Adrenal gland (tissue), 5 donors: Measurements from ENCODE around the gene PPM1E.

Experiments
- CTCF ChIP-seq, 6 experiments: fragments of 450-650 bp in 4 of 6; fragments of 200-600 bp in 2 of 6; sonication (generic) in 1 of 6; IDR thresholded peaks; 1 replicate in 5 of 6; 2 replicates in 1 of 6; pipeline versions ENCODE4 v1.5.1 to v1.8.0; 2016 to 2021; ENCODE audit warnings: antibody characterized with exemption in 6 of 6, mild to moderate bottlenecking in 2 of 6, moderate library complexity in 1 of 6
- POLR2A ChIP-seq, 2 donors: fragments of 450-650 bp; IDR thresholded peaks; one replicate each; pipeline ENCODE4 v1.6.1; 2017; ENCODE audit warnings: antibody characterized with exemption in 2 of 2, mild to moderate bottlenecking in 2 of 2, moderate library complexity in 1 of 2
- donor health status: DM: no; HTN: no; CAD: no.

- TF ChIP-seq CTCF (IDR thresholded peaks at IDR 0.05) (no peak), POLR2A (IDR thresholded peaks at IDR 0.05) (no peak)
Measured at GRCh38 chr17:58818654-58819053, 63.0 kb downstream of the PPM1E start.
